Memory B cell (primary cell): ENCODE data around the gene ESPN.
A peak's percentile ranks its signal among the peaks of the same experiment; 100 is the strongest.
"Not testable (repeated sequence)": the region's sequence is repeated elsewhere in the genome, so short reads cannot be mapped to it uniquely, and the experiment has no call there.

ENCODE experiments used
- ATAC-seq: fragments of 150-1000 bp; cut with Tn5 transposase; 2 replicates; pipeline ENCODE4 v1.10.0; 2021; ENCODE audit warnings: low read depth, mild to moderate bottlenecking, moderate library complexity
- DNase-seq, 2 donors: peaks; one replicate each; pipeline ENCODE4 v3.0.0; 2022; ENCODE audit warnings: low spot score in 2 of 2
- H3K27ac Mint-ChIP-seq: one replicate; pipeline ENCODE4 v1.8.0; 2022; ENCODE audit warnings: mild to moderate bottlenecking, moderate library complexity, mixed read lengths
- H3K27me3 Mint-ChIP-seq: one replicate; pipeline ENCODE4 v1.8.0; 2022; ENCODE audit warnings: mixed read lengths
- H3K36me3 Mint-ChIP-seq: one replicate; pipeline ENCODE4 v1.8.0; 2022; ENCODE audit warnings: mild to moderate bottlenecking, mixed read lengths
- H3K4me1 Mint-ChIP-seq: one replicate; pipeline ENCODE4 v1.8.0; 2022; ENCODE audit warnings: mixed read lengths
- H3K4me3 Mint-ChIP-seq: one replicate; pipeline ENCODE4 v1.8.0; 2022; ENCODE audit warnings: mild to moderate bottlenecking, moderate library complexity, mixed read lengths
- H3K9me3 Mint-ChIP-seq: one replicate; pipeline ENCODE4 v1.8.0; 2022; ENCODE audit warnings: mixed read lengths

Gene ESPN

DNA sequence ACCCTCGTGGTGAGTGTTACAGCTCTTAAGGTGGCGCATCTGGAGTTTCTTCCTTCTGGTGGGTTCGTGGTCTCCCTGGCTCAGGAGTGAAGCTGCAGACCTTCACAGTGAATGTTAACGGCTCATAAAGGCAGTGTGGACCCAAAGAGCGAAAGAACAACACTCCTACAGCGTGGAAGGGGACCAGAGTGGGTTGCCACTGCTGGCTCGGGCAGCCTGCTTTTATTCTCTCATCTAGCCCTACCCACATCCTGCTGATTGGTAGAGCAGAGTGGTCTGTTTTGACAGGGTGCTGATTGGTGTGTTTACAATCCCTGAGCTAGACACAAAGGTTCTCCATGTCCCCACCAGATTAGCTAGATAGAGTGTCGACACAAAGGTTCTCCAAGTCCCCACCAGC is 29.4 kb upstream of the ESPN start:
- not testable (repeated sequence) for H3K36me3 Mint-ChIP-seq, H3K27me3 Mint-ChIP-seq, H3K9me3 Mint-ChIP-seq, DNase-seq, ATAC-seq, H3K4me1 Mint-ChIP-seq, H3K27ac Mint-ChIP-seq
- peak overlapping the region; percentile 27 for H3K4me3 Mint-ChIP-seq

- not testable (repeated sequence) for H3K27ac Mint-ChIP-seq, DNase-seq, H3K9me3 Mint-ChIP-seq, H3K4me1 Mint-ChIP-seq, H3K4me3 Mint-ChIP-seq, ATAC-seq, H3K36me3 Mint-ChIP-seq, H3K27me3 Mint-ChIP-seq
Measured at GRCh38 chr1:6395781-6396244, 28.8 kb upstream of the ESPN start.

- Mint-ChIP-seq H3K36me3 (no peaks in the 10 kb centered on the region), H3K9me3 (no peaks in the 10 kb centered on the region), H3K4me1 (peaks cover 7% of the 10 kb centered on the region), H3K27ac (no peak overlapping the region), H3K4me3 (no peak overlapping the region), H3K27me3 (peaks cover 1% of the 10 kb centered on the region)
- DNase-seq (no peak), ATAC-seq (no peak)
Measured at GRCh38 chr1:6396998-6397397, 27.6 kb upstream of the ESPN start.

DNA sequence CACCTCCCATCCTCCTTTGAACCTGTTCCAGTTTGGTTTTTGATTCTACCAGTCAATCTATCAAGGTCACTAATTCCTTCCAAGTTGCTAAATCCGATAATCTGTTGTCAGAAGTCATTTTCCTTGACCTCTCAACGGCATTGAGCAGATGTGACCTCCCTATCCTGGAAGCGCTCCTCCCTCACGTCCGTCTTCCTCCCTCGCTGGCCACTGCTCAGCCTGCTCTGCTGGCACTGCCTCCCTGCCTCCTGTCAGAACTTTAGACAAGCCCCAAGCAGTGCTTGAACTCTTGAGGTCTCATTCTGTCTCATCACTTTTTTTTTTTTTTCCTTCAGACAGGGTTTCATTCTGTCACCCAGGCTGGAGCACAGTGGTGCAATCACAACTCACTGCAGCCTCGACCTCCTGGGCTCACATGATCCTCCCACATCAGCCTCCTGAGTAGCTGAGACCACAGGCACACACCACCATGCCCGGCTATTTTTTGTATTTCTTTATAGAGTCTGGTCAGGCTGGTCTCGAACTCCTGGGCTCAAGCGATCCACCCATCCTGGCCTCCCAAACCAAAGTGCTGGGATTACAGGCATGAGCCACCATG is 26.6 kb upstream of the ESPN start:
- no peak overlapping the region for H3K27ac Mint-ChIP-seq
- DNase-seq, result no peak
- ATAC-seq, result no peak
- no peaks in the 10 kb centered on the region for H3K36me3 Mint-ChIP-seq
- no peak overlapping the region for H3K4me3 Mint-ChIP-seq
- H3K27me3 Mint-ChIP-seq, result peaks cover 1% of the 10 kb centered on the region
- no peaks in the 10 kb centered on the region for H3K9me3 Mint-ChIP-seq
- peaks cover 7% of the 10 kb centered on the region for H3K4me1 Mint-ChIP-seq

GRCh38 chr1:6399294-6399693 is 25.3 kb upstream of the ESPN start:
- Mint-ChIP-seq H3K27me3 (peaks cover 1% of the 10 kb centered on the region), H3K36me3 (no peaks in the 10 kb centered on the region), H3K4me1 (peaks cover under 1% of the 10 kb centered on the region), H3K9me3 (no peaks in the 10 kb centered on the region), H3K4me3 (no peak overlapping the region), H3K27ac (no peak overlapping the region)
- DNase-seq (no peak), ATAC-seq (no peak)

- Mint-ChIP-seq H3K9me3 (no peaks in the 10 kb centered on the region), H3K4me1 (no peaks in the 10 kb centered on the region), H3K27me3 (peaks cover 3% of the 10 kb centered on the region), H3K4me3 (no peak overlapping the region), H3K27ac (no peak overlapping the region), H3K36me3 (no peaks in the 10 kb centered on the region)
- DNase-seq (no peak), ATAC-seq (no peak)
Measured at GRCh38 chr1:6401673-6402072, 22.9 kb upstream of the ESPN start.

DNA sequence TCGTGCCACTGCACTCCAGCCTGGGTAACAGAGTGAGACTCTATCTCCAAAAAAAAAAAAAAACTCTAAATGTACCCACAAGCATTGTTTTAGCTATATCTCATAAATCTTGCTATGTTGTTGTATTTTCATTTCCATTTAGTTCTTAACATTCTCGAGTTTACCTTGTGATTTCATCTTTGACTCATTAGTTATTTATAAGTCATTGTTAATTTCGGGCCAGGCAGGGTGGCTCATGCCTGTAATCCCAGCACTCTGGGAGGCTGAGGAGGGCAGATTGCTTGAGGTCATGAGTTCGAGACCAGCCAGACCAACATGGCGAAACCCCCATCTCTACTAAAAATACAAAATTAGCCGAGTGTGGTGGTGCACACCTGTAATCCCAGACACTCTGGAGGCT is 16.6 kb upstream of the ESPN start:
- no peak for DNase-seq
- H3K36me3 Mint-ChIP-seq, result no peaks in the 10 kb centered on the region
- H3K27ac Mint-ChIP-seq, result no peak overlapping the region
- no peaks in the 10 kb centered on the region for H3K4me1 Mint-ChIP-seq
- no peak overlapping the region for H3K4me3 Mint-ChIP-seq
- peaks cover 15% of the 10 kb centered on the region for H3K27me3 Mint-ChIP-seq
- no peak for ATAC-seq
- no peaks in the 10 kb centered on the region for H3K9me3 Mint-ChIP-seq

- no peaks in the 10 kb centered on the region for H3K9me3 Mint-ChIP-seq
- H3K4me1 Mint-ChIP-seq, result no peaks in the 10 kb centered on the region
- H3K27me3 Mint-ChIP-seq, result peaks cover 17% of the 10 kb centered on the region
- no peak overlapping the region for H3K4me3 Mint-ChIP-seq
- DNase-seq (no peak), ATAC-seq (no peak)
- H3K36me3 Mint-ChIP-seq, result no peaks in the 10 kb centered on the region
- H3K27ac Mint-ChIP-seq, result no peak overlapping the region
Measured at GRCh38 chr1:6409053-6409452, 15.5 kb upstream of the ESPN start.

- DNase-seq, result no peak
- no peaks in the 10 kb centered on the region for H3K36me3 Mint-ChIP-seq
- H3K27me3 Mint-ChIP-seq, result peaks cover 17% of the 10 kb centered on the region
- no peak overlapping the region for H3K27ac Mint-ChIP-seq
- H3K4me3 Mint-ChIP-seq, result no peak overlapping the region
- no peak for ATAC-seq
- no peaks in the 10 kb centered on the region for H3K9me3 Mint-ChIP-seq
- peaks cover 4% of the 10 kb centered on the region for H3K4me1 Mint-ChIP-seq
Measured at GRCh38 chr1:6409733-6410132, 14.8 kb upstream of the ESPN start.

- ATAC-seq (no peak), DNase-seq (no peak)
- Mint-ChIP-seq H3K4me3 (no peak overlapping the region), H3K4me1 (peaks cover 4% of the 10 kb centered on the region), H3K27me3 (peaks cover 15% of the 10 kb centered on the region), H3K9me3 (no peaks in the 10 kb centered on the region), H3K27ac (no peak overlapping the region), H3K36me3 (no peaks in the 10 kb centered on the region)
Measured at GRCh38 chr1:6410248-6410893, 14.2 kb upstream of the ESPN start.

- Mint-ChIP-seq H3K27ac (no peak overlapping the region), H3K9me3 (no peaks in the 10 kb centered on the region), H3K4me3 (no peak overlapping the region), H3K27me3 (peaks cover 34% of the 10 kb centered on the region), H3K36me3 (no peaks in the 10 kb centered on the region), H3K4me1 (peaks cover 4% of the 10 kb centered on the region)
- DNase-seq, result no peak
- ATAC-seq, result no peak
Measured at GRCh38 chr1:6412896-6413295, 11.7 kb upstream of the ESPN start.

- Mint-ChIP-seq H3K36me3 (no peaks in the 10 kb centered on the region), H3K4me3 (no peak overlapping the region), H3K27ac (no peak overlapping the region), H3K4me1 (peaks cover 4% of the 10 kb centered on the region), H3K27me3 (peaks cover 36% of the 10 kb centered on the region), H3K9me3 (no peaks in the 10 kb centered on the region)
- DNase-seq (no peak), ATAC-seq (peak; percentile 43)
Measured at GRCh38 chr1:6414443-6414844, 10.1 kb upstream of the ESPN start.

- Mint-ChIP-seq H3K36me3 (no peaks in the 10 kb centered on the region), H3K4me3 (no peak overlapping the region), H3K4me1 (peaks cover 4% of the 10 kb centered on the region), H3K27ac (no peak overlapping the region), H3K27me3 (peaks cover 36% of the 10 kb centered on the region), H3K9me3 (no peaks in the 10 kb centered on the region)
- no peak for ATAC-seq
- no peak for DNase-seq
Measured at GRCh38 chr1:6414881-6415626, 9.5 kb upstream of the ESPN start.

GRCh38 chr1:6416295-6416656 is 8.3 kb upstream of the ESPN start:
- Mint-ChIP-seq H3K27me3 (peaks cover 30% of the 10 kb centered on the region), H3K4me1 (peaks cover 4% of the 10 kb centered on the region), H3K9me3 (no peaks in the 10 kb centered on the region), H3K4me3 (no peak overlapping the region), H3K27ac (no peak overlapping the region), H3K36me3 (no peaks in the 10 kb centered on the region)
- DNase-seq (no peak), ATAC-seq (no peak)
